PC-9 (cell line): ENCODE data around the gene RNF13. TPM values are rescaled to one million over a fixed set of nuclear protein-coding genes. Genes with fewer than 3 reads are reported as not detected.

Source experiments
- BruUV-seq: library from RNA; stranded (reverse); fragments of 400-500 nt; replicated peaks from 2 replicates; lab custom pipeline; 2021; lab: Mats Ljungman, UMichigan
- CTCF ChIA-PET: fragments of 300-600 bp; sonication (Branson Sonifier 250); formaldehyde crosslinking; loops from one replicate; lab custom pipeline; 2022; ENCODE audit warnings: antibody characterized with exemption; lab: Charles Lee
- POLR2A ChIA-PET: fragments of 300-600 bp; sonication (Branson Sonifier 250); formaldehyde crosslinking; loops from one replicate; lab custom pipeline; 2022; ENCODE audit warnings: antibody characterized with exemption; ENCODE audit not compliant: unreplicated experiment; lab: Charles Lee
- DNase-seq, 2 experiments: peaks; one replicate each; pipeline versions ENCODE4 v3.0.0 to v3.0.0-alpha.2; 2015 to 2022; ENCODE audit warnings: mixed read lengths in 1 of 2
- H2AFZ ChIP-seq: fragments of 200-600 bp; sonication (generic); 2 replicates; pipeline ENCODE4 v1.8.1; 2017; ENCODE audit warnings: antibody characterized with exemption
- H3F3A ChIP-seq: fragments of 200-600 bp; sonication (generic); 2 replicates; pipeline ENCODE4 v1.8.1; 2017; ENCODE audit warnings: antibody characterized with exemption, mild to moderate bottlenecking, low read depth; ENCODE audit not compliant: insufficient read depth
- H3K27ac ChIP-seq: fragments of 200-600 bp; sonication (generic); 2 replicates; pipeline ENCODE4 v1.6.1; 2016; ENCODE audit warnings: mixed run types
- H3K27me3 ChIP-seq: fragments of 200-600 bp; sonication (generic); 2 replicates; pipeline ENCODE4 v1.6.1; 2016; ENCODE audit warnings: low read depth, mixed run types; ENCODE audit not compliant: insufficient read depth
- H3K36me3 ChIP-seq: fragments of 200-600 bp; sonication (generic); 2 replicates; pipeline ENCODE4 v1.6.1; 2016; ENCODE audit warnings: low read depth, mixed run types
- H3K4me1 ChIP-seq: fragments of 200-600 bp; sonication (generic); replicated peaks from 2 replicates; pipeline ENCODE4 v1.6.1; 2016; ENCODE audit warnings: mixed run types; ENCODE audit not compliant: insufficient read depth
- H3K4me2 ChIP-seq: fragments of 200-600 bp; sonication (generic); 2 replicates; pipeline ENCODE4 v1.6.1; 2017; ENCODE audit warnings: mixed run types
- H3K4me3 ChIP-seq: fragments of 200-600 bp; sonication (generic); 2 replicates; pipeline ENCODE4 v1.6.1; 2016; ENCODE audit warnings: mixed run types
- H3K79me2 ChIP-seq: fragments of 200-600 bp; sonication (generic); 2 replicates; pipeline ENCODE4 v1.6.1; 2017; ENCODE audit warnings: low read depth, mixed run types
- H3K9me2 ChIP-seq: fragments of 200-600 bp; sonication (generic); 2 replicates; pipeline ENCODE4 v1.8.1; 2017; ENCODE audit warnings: mild to moderate bottlenecking; ENCODE audit not compliant: insufficient read depth
- H3K9me3 ChIP-seq: fragments of 200-600 bp; sonication (generic); 2 replicates; pipeline ENCODE4 v1.8.1; 2016; ENCODE audit warnings: low read depth; ENCODE audit not compliant: insufficient read depth
- H4K20me1 ChIP-seq: fragments of 200-600 bp; sonication (generic); 2 replicates; pipeline ENCODE4 v1.8.1; 2017; ENCODE audit not compliant: insufficient read depth
- EZH2 ChIP-seq: fragments of 200-600 bp; sonication (generic); IDR thresholded peaks from 2 replicates; pipeline ENCODE4 v1.8.0; 2017; ENCODE audit warnings: antibody characterized with exemption, low read depth
- intact Hi-C: fragments of 100-400 bp; cut with micrococcal nuclease; formaldehyde crosslinking; loops from one replicate; pipeline ENCODE4 v1.10.0; 2022; ENCODE audit not compliant: unreplicated experiment
- total RNA-seq: library from RNA; stranded (reverse); gene quantifications from 2 replicates; pipeline ENCODE4 v1.2.3, GENCODE V29; 2021
- TF ChIP-seq, protein P1 (sequence below): fragments of 200-600 bp; sonication (generic); conservative IDR thresholded peaks from 2 replicates; pipeline ENCODE4 v1.6.1; 2017; ENCODE audit warnings: mixed run types, antibody characterized with exemption, mild to moderate bottlenecking, moderate library complexity

RNF13 gene
- total RNA-seq, 1 experiment from 2014 or later = 65.0 TPM

DNA sequence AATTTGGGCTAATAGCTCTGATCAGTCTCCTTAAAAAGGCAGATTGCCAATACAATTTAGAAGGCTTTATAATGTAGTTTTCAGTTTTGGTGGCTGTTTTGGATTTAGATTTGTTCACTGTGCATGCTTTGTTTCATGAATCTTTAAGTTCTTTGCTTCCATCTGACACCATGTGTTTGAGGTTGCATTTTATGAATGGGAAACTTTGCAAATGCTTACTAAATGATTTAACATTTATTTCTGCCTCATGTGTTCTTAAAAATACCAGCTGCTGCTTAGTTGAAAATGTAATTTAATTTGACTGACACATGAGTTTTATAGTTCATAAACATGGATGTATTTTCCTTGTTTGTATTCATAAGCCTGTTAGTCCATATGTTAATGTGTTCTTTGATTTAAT, 78.6 kb downstream of the RNF13 start:
- Histone ChIP-seq H4K20me1 (no peaks in the 10 kb centered on the region; the same call in 1 of the 2 replicates), H3K4me3 (no peak overlapping the region), H3K9me2 (no peaks in the 10 kb centered on the region), H3K9me3 (no peaks in the 10 kb centered on the region), H3F3A (0 out of 2 replicates have a peak, but pooled peaks cover 9% of the 10 kb centered on the region), H3K79me2 (0 out of 2 replicates have a peak, but pooled peaks cover 5% of the 10 kb centered on the region), H2AFZ (no peak overlapping the region), H3K27ac (no peak overlapping the region), H3K36me3 (peaks cover 12% of the 10 kb centered on the region; the same call in 1 of the 2 replicates), H3K4me1 (no peaks in the 10 kb centered on the region), H3K4me2 (no peak overlapping the region), H3K27me3 (no peaks in the 10 kb centered on the region)
- CTCF ChIA-PET = no interaction called here
- TF ChIP-seq EZH2 = no peak
- TF ChIP-seq, protein P1, sequence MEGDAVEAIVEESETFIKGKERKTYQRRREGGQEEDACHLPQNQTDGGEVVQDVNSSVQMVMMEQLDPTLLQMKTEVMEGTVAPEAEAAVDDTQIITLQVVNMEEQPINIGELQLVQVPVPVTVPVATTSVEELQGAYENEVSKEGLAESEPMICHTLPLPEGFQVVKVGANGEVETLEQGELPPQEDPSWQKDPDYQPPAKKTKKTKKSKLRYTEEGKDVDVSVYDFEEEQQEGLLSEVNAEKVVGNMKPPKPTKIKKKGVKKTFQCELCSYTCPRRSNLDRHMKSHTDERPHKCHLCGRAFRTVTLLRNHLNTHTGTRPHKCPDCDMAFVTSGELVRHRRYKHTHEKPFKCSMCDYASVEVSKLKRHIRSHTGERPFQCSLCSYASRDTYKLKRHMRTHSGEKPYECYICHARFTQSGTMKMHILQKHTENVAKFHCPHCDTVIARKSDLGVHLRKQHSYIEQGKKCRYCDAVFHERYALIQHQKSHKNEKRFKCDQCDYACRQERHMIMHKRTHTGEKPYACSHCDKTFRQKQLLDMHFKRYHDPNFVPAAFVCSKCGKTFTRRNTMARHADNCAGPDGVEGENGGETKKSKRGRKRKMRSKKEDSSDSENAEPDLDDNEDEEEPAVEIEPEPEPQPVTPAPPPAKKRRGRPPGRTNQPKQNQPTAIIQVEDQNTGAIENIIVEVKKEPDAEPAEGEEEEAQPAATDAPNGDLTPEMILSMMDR = no peak
- BruUV-seq = no TSS peak
- intact Hi-C loops = no loop called here
- POLR2A ChIA-PET = no interaction called here
- DNase-seq = no peak

- no peak overlapping the region for H3K4me3 ChIP-seq
- H3K9me2 ChIP-seq = no peaks in the 10 kb centered on the region
- POLR2A ChIA-PET = no interaction called here
These were observed 79.4 kb downstream of the RNF13 start for GRCh38 chr3:149892371-149892770.

DNA sequence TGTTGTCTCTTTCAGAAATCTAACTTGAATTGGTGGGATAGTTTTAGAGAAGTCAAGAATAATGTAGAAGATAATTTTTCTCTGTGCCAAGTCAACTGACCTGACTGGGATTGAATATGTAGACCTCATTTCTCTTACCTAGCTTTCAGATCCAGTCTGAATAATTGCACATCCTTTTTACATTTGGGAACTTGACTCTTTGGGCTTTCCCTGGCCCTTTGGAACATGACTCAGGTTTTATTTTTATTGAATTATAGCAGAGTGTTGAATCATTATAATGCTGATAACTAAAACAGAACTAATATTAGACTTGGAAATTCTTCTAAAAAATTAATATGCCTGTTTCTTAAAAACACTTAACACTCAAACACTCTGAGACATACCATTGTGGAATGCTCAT, 81.2 kb downstream of the RNF13 start:
- ChIA-PET POLR2A (no interaction called here), CTCF (no interaction called here)
- Histone ChIP-seq H3K4me3 (no peak overlapping the region), H3K4me1 (no peaks in the 10 kb centered on the region), H3K9me3 (no peaks in the 10 kb centered on the region), H3K27ac (no peak overlapping the region), H3K36me3 (peaks cover 12% of the 10 kb centered on the region; the same call in 1 of the 2 replicates), H3K4me2 (no peak overlapping the region), H2AFZ (no peak overlapping the region), H3F3A (0 out of 2 replicates have a peak, but pooled peaks cover 9% of the 10 kb centered on the region), H3K9me2 (no peaks in the 10 kb centered on the region), H4K20me1 (no peaks in the 10 kb centered on the region), H3K79me2 (0 out of 2 replicates have a peak, but pooled peaks cover 5% of the 10 kb centered on the region), H3K27me3 (no peaks in the 10 kb centered on the region)
- BruUV-seq = no TSS peak
- no peak for DNase-seq
- intact Hi-C loops = no loop called here
- TF ChIP-seq, protein P1 = no peak
- TF ChIP-seq EZH2 = no peak

More at GRCh38 chr3:149892371-149892770, 79.4 kb downstream of the RNF13 start:
- intact Hi-C loops = no loop called here
- CTCF ChIA-PET = no interaction called here
- Histone ChIP-seq H3K79me2 (0 out of 2 replicates have a peak, but pooled peaks cover 5% of the 10 kb centered on the region), H2AFZ (no peak overlapping the region), H3K27me3 (no peaks in the 10 kb centered on the region), H3K4me2 (no peak overlapping the region), H3K36me3 (peaks cover 12% of the 10 kb centered on the region; the same call in 1 of the 2 replicates), H4K20me1 (no peaks in the 10 kb centered on the region; the same call in 1 of the 2 replicates), H3K4me1 (no peaks in the 10 kb centered on the region), H3K27ac (no peak overlapping the region), H3K9me3 (no peaks in the 10 kb centered on the region), H3F3A (0 out of 2 replicates have a peak, but pooled peaks cover 9% of the 10 kb centered on the region)
- no peak for DNase-seq
- TF ChIP-seq, protein P1 = no peak
- no peak for TF ChIP-seq EZH2
- BruUV-seq = no TSS peak
